ENCODE data around the gene PPP2R2C. TPM values are rescaled to one million over a fixed set of nuclear protein-coding genes. Genes with fewer than 3 reads are reported as not detected.

PPP2R2C gene
- total RNA-seq, 3 donors from 2014 or later: 0.31 to 2.9 (median 0.41) TPM

GRCh38 chr4:6449746-6450369 lies 22.6 kb downstream of the PPP2R2C start:
- DNase-seq: no peak
- no peak for TF ChIP-seq CTCF (IDR thresholded peaks at IDR 0.05)
- no peaks in the 10 kb centered on the region for H3K36me3 ChIP-seq (ENCODE audit: low read depth)
- intact Hi-C loops (cut with DNase I, micrococcal nuclease): no loop called here
- ATAC-seq: no peak
- no peaks in the 10 kb centered on the region for H3K9me3 ChIP-seq
- no peak overlapping the region for H3K4me3 ChIP-seq
- no peaks in the 10 kb centered on the region for H3K4me1 ChIP-seq (ENCODE audit: low read depth)

GRCh38 chr4:6449335-6449734 lies 23.1 kb downstream of the PPP2R2C start:
- TF ChIP-seq CTCF (IDR thresholded peaks at IDR 0.05): no peak
- Histone ChIP-seq H3K36me3 (ENCODE audit: low read depth) (no peaks in the 10 kb centered on the region), H3K4me3 (no peak overlapping the region), H3K4me1 (ENCODE audit: low read depth) (no peaks in the 10 kb centered on the region), H3K9me3 (no peaks in the 10 kb centered on the region)
- intact Hi-C loops (cut with DNase I, micrococcal nuclease): no loop called here
- ATAC-seq (no peak), DNase-seq (no peak)

GRCh38 chr4:6448476-6449170 lies 23.8 kb downstream of the PPP2R2C start:
- Histone ChIP-seq H3K9me3 (no peaks in the 10 kb centered on the region), H3K36me3 (ENCODE audit: low read depth) (no peaks in the 10 kb centered on the region), H3K4me1 (ENCODE audit: low read depth) (no peaks in the 10 kb centered on the region), H3K4me3 (no peak overlapping the region)
- no peak for DNase-seq
- TF ChIP-seq CTCF (IDR thresholded peaks at IDR 0.05): no peak
- intact Hi-C loops (cut with DNase I, micrococcal nuclease): no loop called here
- ATAC-seq: no peak

GRCh38 chr4:6447672-6448171 lies 24.7 kb downstream of the PPP2R2C start:
- ATAC-seq: no peak
- no peak for DNase-seq
- TF ChIP-seq CTCF (IDR thresholded peaks at IDR 0.05): no peak
- Histone ChIP-seq H3K4me1 (ENCODE audit: low read depth) (no peaks in the 10 kb centered on the region), H3K4me3 (no peak overlapping the region), H3K9me3 (no peaks in the 10 kb centered on the region), H3K36me3 (ENCODE audit: low read depth) (no peaks in the 10 kb centered on the region)
- intact Hi-C loops (cut with DNase I, micrococcal nuclease): no loop called here

GRCh38 chr4:6446538-6447451 lies 25.6 kb downstream of the PPP2R2C start:
- DNase-seq (no peak), ATAC-seq (no peak)
- H3K4me1 ChIP-seq (ENCODE audit: low read depth): no peaks in the 10 kb centered on the region
- intact Hi-C loops (cut with DNase I, micrococcal nuclease): no loop called here
- no peaks in the 10 kb centered on the region for H3K9me3 ChIP-seq
- TF ChIP-seq CTCF (IDR thresholded peaks at IDR 0.05): no peak
- H3K4me3 ChIP-seq: no peak overlapping the region
- H3K36me3 ChIP-seq (ENCODE audit: low read depth): no peaks in the 10 kb centered on the region
